GM18909 (cell line): Measurements from ENCODE around the gene TMEM117.

ENCODE experiments used
- ATAC-seq: cut with Tn5 transposase; IDR thresholded peaks from one replicate; pipeline ENCODE4 v1.9.1; 2021; ENCODE audit warnings: mild to moderate bottlenecking; ENCODE audit not compliant: unreplicated experiment, poor library complexity

TMEM117 gene

GRCh38 chr12:44059476-44059875 lies 223.6 kb downstream of the TMEM117 start:
- ATAC-seq: no peak

DNA sequence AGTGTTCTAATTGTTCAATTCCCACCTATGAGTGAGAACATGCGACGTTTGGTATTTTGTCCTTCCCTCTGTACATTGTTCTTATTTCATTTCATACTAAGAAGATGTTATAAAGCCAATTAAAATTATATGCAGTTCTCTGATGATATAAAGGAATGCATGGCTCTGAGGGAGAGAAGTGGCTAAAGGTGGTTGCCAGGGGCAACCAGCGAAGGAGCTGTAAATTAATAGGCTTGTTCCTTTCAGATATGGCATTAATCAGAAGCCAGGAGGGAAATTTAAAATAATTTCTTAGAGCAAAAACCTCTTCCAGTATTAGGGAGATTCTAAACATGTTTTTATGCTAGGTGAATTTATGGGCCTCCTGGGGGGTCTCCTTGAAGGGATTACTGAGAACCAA lies 227.8 kb downstream of the TMEM117 start:
- no peak for ATAC-seq

DNA sequence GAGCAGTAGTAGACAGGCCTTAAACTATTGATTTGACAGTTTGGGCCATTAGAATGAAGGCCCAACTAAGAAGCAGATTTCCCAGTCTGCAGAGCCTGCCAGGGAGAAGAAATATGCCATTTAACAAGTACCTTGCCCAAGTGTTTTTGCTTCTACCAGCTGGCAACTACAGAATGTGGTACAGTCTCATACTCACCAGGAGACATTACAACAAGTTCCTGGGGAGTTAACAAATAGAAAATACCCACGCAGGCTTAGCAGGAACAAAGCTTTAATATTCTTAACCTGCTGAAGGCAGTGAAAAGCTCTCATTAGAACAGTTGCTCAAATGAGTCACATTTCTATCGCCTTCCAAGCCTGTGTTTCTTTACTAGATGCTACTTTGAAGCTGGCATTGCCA lies 241.0 kb downstream of the TMEM117 start:
- no peak for ATAC-seq

GRCh38 chr12:44077294-44077693 lies 241.4 kb downstream of the TMEM117 start:
- ATAC-seq: no peak

- ATAC-seq: no peak
These were observed 242.4 kb downstream of the TMEM117 start for GRCh38 chr12:44078273-44078672.

GRCh38 chr12:44088647-44089046 lies 252.8 kb downstream of the TMEM117 start:
- no peak for ATAC-seq

DNA sequence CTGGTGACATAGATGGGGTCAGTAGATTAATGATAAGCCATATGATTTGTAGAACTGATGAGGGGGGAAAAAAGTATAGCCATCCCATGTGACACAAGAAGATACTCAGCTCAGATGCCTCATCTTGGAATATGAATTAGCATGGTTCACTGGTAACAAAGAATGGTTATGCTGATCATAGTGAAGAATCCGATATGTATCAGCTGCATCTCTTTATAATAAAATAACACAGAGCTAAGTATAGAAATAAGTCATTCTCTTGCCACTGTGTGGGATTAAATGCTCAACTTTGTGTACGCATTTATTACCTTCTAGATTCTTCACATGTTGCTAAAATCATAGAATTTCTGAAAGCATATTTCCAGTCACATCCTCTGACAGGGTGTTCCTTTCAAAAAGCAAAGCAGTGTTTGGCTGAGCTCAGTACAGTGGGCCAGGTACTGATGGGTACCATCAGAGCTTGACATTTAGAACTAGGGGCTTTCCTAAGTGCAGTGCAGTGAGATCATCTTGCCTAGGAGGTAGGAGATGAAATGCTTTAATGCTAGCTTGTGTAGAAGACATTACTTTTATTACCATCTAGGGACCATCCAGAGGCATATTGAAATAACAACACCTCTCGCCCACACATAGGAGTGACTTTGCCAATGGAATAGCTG lies 256.2 kb downstream of the TMEM117 start:
- ATAC-seq: no peak

DNA sequence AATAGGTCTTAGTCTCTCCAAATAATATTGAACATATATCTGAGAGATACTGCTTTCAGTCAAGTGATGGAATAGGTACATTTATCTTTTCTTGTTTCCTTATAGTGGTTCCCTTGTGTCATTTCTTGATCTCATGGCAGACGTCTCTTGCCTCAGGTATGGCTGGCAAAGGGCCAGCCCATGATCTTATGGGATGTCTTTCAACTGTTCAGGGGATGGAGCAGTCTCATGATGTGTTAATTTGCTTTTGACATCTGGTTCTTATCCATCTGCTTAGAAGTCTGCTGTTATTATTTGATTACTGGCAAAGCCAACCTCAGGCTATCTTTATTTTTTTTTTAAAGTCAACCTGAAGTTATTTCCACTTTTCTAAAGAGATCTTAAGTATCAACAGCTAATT lies 262.9 kb downstream of the TMEM117 start:
- ATAC-seq: no peak

GRCh38 chr12:44099486-44099885 lies 263.6 kb downstream of the TMEM117 start:
- no peak for ATAC-seq

DNA sequence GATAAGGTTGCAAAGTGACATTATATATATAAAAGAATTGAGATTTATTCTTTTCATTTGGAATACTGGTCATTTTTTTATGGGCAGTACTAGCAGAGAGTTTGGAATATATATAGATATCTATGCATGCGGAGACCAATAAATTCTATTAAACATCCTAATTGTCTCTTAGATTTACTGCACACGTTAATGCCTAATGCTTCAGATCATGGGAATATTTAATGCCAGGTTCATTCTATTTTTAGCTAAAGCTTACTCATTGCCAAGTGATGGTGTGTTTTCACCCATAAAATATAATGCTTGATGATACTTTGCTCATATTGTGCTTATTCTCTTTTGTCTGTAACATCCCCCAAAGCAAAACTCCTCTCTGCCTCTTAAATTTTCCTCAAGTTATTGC lies 264.4 kb downstream of the TMEM117 start:
- ATAC-seq: no peak

DNA sequence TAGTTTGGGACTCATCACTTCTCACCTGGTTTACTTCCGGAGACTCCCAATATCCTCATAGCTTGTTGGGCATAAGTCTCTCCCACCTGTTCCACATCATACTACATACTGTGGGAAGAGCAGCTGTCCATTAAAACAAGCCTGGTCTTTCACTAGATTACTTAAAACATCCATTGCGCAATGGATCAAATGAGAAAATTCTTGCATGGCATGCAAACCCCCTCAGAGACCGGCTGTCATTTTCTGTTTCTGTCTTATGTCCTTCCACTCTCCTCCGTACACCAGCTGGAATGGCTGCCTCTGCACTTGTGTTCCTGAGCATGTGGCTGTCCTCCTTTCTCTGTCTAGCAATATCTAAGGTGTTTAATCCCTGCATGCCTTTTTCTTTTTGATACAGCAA lies 265.6 kb downstream of the TMEM117 start:
- no peak for ATAC-seq

- no peak for ATAC-seq
These were observed 279.0 kb downstream of the TMEM117 start for GRCh38 chr12:44114906-44115305.

- ATAC-seq: no peak
These were observed 281.5 kb downstream of the TMEM117 start for GRCh38 chr12:44117337-44117736.

DNA sequence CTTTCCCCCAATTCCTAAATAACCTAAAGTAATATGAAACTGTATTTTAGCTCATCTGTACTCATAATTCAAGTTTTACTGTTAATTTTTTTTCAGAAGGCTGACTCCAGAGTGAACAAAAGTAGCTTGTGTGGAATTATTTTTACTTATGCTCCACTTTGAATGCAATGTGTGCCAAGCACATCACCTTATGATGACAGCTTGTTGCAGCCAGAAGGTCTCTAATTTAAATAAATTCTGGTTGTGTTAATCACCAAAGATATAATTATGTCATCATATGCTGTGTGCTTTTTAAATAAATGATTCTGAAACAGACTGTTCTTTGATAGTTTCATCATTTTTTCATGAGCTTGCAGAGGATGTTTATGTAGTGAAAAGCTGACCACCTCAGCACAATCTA lies 283.1 kb downstream of the TMEM117 start:
- no peak for ATAC-seq

GRCh38 chr12:44126806-44127205 lies 290.9 kb downstream of the TMEM117 start:
- no peak for ATAC-seq

DNA sequence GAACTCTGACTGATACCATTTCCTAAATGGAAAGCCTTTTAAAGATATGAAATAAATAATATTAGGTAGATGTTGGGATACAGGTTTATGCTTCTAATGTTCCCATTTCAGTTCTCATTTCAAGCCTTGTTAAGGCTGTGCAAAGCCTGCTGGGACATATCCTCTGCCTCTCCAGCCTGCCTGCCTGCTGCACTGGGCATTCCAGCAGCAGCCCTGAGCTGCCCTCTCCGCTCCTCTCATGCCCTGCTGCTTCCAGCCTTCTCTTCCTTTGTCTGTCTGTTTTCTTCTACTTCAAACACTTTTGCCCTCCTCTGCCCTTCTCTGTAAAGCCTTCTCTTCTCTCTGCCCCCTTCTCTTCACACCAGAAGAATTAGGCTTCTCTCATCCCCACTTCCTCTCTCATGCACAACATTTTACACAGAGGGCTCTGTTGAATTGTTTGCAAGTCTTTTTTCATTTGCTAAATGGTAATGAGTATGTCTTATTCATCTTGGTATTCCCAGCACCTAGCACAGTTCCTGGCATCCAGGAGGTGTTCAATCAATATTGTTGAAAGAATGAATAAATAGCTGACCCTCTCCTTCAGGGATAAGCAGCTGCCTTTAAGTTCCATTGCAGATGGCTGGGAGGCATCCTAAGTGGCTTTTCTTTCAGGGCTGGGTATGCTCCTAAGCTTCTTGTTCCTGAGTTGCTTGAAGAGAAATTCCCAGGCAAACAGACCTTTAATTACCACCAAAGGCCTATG lies 292.3 kb downstream of the TMEM117 start:
- ATAC-seq: no peak

GRCh38 chr12:44143175-44143574 lies 307.3 kb downstream of the TMEM117 start:
- ATAC-seq: no peak

DNA sequence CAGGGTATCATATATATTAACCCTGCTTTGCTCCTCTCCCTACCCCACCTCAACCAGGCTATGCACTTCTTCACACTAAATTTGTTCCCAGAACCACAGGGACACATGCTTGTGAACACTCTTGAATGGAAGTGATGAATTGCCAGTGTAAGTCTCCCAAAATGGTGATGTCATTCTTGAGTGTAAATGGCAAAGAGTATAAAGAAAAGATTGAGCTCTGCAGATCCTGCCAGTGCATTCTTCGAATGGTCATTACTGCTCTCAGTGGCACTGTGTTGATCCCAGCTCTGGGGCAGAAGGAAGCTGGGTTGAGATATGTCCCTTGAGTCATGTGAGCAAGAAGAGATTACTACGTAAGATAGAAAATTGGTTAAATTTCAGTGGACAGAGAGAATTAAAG lies 313.1 kb downstream of the TMEM117 start:
- ATAC-seq: no peak

DNA sequence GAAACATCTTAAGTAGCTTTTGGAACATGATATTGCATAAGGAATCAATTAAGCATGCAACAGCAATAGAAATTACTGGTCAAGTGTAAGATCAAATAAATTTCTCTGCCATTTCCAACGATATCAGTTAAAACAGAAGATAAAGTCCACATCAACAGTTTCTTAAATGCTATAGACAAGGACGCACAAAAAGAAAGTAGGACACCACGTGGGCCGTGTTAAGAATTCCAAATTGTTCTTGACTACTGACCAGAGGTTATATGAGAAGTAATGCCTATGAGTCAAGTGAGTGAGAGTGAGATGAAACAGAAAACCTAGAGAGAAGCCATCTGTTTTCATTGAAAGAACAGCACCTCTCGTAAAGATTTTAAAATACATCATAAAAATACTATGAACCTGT lies 318.2 kb downstream of the TMEM117 start:
- no peak for ATAC-seq

DNA sequence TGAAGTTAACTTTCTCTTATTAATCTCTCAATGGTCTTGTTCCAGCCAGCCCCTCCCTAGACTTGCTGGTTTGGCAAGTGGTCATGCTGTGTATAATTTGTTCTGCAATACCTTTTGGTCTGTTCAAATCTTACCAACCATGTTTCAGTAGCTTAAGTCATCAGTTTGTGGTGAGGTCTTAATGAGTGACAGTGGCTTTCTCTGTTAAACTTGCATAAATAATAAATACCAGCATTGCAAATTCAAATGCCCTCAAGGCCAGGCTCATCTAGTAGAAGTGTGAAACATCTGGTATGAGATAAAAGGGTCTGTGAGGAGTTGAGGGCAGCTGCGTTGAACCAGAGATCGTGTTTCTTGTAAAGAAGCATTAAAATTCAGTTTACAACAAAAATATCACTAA lies 319.5 kb downstream of the TMEM117 start:
- ATAC-seq: no peak

DNA sequence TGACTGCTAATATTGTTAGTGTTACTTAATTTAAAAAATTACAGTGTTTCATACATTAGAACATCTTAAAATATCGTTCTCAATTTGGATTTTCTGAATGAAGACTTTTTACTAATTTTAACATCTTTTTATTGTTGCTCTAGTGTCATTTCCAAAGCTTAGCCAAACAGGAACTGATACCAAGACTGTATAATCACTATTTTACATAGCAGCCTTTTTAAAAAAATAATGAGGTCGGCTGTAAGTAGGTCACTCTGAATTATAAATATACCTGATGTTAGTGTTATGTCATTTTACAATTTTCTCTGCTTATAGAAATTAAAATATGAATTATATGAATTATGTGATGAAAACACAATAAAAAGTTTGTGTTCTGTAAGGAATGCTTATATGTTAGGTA lies 321.5 kb downstream of the TMEM117 start:
- ATAC-seq: peak; percentile 93

GRCh38 chr12:44158746-44159145 lies 322.9 kb downstream of the TMEM117 start:
- ATAC-seq: no peak
